GM19351 (cell line): ENCODE data around the gene FABP6.
A peak's percentile ranks its signal among the peaks of the same experiment; 100 is the strongest.
"Not testable (repeated sequence)": the region's sequence is repeated elsewhere in the genome, so short reads cannot be mapped to it uniquely, and the experiment has no call there.

Experiments
- ATAC-seq: cut with Tn5 transposase; IDR thresholded peaks from one replicate; pipeline ENCODE4 v1.9.1; 2021; ENCODE audit warnings: mild to moderate bottlenecking, moderate library complexity; ENCODE audit not compliant: unreplicated experiment

Gene FABP6, protein sequence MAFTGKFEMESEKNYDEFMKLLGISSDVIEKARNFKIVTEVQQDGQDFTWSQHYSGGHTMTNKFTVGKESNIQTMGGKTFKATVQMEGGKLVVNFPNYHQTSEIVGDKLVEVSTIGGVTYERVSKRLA

DNA sequence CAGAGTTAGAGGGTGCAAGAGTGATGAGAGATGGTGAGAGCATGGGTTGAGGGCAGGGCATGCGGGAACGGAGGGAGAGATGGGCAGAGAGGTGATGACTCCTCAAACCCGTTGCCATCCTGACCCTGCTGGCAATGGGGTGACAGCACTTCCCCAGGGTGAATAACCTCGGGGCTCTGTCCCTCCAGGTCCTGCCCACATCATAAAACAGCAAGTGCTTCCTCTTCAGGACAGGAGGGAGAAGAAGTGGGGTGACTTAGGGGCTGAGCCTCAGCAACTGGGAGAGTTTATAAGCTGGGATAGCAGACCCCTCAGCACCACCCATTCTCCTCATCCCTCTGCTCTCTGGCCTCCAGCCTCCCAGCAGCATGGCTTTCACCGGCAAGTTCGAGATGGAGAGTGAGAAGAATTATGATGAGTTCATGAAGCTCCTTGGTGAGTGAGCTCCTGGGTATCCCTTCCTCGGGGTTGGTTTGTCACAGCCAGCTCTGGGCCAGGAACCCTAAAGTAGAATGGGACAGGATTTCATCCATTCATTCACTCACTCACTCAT, at the start of gene FABP6:
Gene FABP6, plus strand, starts transcription at position 317 of the 553 bp plus-strand sequence. Its CDS starts 52 bp downstream, at position 369.
- no peak for ATAC-seq

DNA sequence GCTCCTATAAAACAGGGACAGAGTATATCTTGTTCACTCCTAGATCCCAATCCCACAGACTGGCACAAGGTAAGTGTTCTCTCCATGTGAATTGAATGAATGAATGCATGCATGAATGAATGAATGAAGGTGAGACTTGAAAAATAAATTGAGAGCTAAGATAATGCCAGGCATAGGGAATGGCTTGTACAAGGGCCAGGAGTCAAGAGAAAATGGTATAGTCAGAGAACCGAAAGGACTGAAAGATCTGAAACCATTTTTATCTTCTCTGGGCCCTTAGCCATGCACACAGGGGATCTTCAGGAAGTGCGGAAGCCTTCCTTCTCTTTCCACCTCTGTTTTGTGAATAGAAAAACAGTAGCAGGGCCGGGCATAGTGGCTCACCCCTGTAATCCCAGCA, 48.4 kb upstream of the FABP6 start:
- no peak for ATAC-seq

DNA sequence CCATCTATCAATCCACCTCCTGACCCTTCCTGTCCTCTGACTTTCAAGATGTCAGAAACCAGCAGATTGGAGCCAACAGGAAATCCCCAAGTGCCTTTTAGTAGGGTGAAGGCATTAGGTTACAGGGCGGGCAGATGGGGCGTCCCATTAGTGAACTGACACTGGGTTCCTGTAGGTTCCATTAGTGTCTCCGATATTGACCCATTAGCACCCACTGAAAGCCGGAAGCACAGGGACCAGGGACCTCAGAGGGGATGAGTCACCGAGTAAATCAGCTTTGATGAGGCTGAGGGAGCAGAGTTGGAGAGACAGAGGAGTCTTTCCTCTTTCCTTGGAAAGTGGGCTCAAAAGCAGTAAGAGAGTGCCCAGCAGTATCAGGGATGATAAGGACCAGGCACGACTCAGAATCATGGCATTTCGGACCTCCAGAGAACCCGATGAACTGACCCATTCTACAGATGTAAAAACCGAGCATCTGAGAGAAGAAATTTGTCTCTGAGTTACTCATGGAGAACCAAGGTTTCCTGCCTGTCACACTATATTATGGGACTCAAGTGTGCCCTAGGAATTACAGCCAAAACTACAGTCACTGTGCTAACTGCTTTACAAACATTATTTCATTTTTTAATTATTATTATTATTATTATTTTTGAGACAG, 47.2 kb upstream of the FABP6 start:
- ATAC-seq: no peak

GRCh38 chr5:160183075-160183474, 46.2 kb upstream of the FABP6 start:
- ATAC-seq: no peak

DNA sequence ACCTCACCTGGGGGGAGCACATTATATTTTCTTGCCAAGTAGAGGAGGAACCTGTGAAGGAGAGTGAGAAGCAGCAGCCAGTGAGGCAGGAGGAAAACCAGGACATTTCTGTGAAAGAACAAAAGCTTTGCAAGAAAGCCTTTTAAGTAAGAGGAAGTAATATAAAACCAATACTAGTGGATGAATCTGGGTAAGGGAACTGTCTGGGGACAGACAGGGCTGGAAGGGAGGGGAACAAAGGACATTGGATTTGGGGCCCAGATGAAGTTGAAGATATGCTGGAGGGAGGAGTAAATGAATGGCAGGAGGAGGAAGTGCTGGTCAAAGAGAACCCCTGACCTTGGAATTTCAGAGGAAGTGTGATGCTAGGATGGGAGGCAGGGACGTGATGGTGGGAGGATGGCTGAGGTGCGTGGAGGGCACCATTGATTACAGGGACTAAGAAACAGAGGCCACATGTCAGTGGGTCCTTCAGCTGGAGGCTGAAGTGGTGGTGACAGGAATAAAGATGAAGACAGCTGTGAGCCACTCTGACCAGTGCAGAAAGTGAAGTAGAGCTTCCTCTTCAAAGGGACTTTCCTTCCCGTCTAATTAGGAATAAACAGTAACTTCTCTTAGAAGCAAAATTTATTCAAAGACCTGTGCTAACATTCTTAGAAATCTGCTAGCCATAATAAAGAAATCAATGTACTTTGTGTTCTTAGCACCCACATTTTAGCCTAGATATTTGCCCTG, 43.5 kb upstream of the FABP6 start:
- no peak for ATAC-seq

GRCh38 chr5:160186480-160186879, 42.8 kb upstream of the FABP6 start:
- no peak for ATAC-seq

DNA sequence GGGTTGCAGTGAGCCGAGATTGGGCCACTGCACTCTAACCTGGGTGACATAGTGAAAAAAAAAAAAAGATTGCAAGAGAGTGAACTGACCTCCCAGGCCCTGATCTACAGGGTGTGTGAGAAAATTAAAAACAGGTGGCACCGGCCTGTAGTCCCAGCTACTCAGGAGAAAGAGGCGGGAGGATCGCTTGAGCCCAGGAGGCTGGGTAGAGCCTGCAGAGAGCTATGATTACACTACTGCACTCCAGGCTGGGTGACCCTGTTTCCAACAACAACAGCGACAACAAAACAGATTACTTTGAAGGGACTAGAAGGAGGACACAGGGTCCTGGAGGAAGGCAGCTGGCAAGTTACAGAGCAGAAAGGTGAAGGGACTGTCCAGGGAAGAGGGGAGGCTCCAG, 42.2 kb upstream of the FABP6 start:
- no peak for ATAC-seq

DNA sequence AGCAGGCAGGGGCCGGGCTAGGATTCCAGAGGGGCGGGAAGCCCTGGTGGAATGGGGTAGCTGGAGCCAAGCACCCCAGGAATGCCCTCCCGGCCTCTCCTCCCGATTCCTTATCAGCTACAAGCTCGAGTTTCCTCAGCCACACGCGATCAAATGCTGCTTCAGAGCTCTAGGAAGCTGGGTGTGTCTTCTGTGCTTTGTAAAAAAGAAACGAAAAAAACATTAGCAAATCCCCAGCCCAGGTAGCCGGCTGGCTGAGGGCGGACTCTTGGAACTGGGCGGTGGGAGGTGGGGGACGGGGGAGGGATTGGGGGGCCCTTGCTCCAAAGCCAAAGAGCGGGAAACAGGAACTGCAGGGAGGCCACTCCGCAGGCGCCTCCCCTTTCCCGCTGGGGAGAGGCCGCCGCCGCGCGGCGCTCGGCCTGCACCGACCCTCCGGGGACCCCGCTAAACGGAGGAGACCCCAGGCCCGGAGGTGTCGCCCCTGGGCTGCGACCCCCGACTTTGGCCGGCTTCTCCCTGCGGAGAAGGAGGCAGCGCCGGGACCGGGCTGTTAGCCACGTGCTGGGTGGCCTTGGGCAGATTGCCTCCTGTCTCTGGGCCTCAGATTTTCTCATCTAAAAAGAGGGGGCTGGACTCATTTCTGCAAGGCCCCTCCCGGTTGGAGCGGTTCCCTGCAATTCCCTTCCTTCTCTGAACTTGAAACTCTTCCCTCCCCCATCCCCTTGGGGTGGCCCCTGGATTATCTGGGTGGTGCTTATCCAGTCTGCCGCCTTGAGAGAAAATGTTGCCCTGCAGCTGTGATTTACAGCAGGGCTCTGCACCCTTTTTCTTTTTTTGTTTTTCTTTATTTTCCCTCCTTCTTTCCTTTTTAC, 40.9 kb upstream of the FABP6 start:
- no peak for ATAC-seq

- no peak for ATAC-seq
Observed at GRCh38 chr5:160192424-160192823, 36.9 kb upstream of the FABP6 start.

DNA sequence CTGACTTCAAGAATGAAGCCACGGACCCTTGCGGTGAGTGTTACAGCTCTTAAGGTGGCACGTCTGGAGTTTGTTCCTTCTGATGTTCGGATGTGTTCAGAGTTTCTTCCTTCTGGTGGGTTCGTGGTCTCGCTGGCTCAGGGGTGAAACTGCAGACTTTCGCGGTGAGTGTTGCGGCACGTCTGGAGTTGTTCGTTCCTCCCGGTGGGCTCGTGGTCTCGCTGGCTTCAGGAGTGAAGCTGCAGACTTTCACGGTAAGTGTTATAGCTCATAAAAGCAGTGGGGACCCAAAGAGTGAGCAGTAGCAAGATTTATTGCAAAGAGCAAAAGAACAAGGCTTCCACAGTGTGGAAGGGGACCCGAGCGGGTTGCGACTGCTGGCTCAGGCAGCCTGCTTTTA, 36.2 kb upstream of the FABP6 start:
- not testable (repeated sequence) for ATAC-seq

DNA sequence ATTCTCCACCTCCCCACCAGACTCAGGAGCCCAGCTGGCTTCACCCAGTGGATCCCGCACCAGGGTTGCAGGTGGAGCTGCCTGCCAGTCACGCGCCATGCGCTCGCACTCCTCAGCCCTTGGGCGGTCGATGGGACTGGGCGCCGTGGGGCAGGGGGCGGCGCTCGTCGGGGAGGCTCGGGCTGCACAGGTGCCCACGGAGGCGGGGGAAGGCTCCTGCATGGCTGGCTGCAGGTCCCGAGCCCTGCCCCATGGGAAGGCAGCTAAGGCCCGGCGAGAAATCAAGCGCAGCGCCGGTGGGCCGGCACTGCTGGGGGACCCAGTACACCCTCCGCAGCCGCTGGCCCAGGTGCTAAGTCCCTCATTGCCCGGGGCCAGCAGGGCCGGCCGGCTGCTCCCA, 35.5 kb upstream of the FABP6 start:
- not testable (repeated sequence) for ATAC-seq

DNA sequence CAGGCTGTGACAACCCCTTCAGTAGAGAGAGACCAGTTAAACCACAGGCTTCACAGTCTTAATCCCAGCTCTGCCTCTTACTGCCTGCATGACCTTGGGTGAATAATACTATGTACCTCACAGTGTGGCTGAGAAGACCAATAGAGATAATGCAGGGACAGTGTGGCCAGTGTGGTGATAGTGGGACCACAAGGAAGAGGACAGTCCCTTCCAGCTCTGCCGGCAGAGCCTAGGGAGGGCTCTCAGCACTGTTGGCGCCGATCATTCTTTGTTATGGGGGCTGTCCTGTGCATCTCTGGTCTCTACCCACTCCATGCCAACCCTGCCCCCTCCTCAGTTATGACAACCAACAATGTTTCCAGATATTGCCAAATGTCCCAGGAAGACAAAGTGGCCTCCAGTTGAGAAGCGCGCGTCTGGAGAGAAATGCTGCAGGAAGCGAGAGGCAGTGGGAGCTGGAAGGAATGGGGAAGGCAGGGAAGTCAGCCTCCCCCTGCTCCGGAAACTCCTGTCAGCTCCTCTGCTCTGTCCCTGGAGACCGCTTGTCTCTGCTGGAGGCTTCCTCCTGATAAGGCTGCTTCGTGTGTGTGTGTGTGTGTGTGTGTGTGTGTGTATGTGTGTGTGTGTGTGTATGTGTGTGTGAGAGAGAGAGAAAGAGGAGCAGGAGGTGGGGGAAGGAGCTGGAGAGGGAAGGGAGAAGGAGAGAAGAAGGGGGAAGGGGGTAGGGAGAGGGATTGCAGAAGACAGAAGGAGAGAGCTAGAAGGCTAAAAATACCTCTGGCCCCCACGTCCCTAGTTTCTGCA, 31.8 kb upstream of the FABP6 start:
- ATAC-seq: no peak

DNA sequence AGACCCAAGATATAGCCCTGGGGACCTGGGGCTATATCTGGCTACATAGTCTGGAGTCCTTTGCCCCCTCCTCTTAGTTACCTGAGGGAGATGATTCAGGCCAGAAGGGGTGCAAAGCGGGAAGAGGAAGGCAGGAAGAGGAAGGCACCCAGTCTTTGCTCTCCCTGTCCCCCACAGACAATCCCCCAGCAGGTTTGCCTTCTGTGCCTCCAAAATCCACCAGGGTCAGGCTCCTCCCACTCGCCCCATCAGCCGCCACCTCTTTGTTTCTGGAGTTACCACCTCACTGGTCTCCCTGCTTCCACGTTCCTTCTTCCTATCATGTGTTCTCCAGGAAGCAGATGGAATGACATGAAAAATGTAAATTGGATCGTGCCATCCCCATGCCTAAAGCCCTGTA, 31.2 kb upstream of the FABP6 start:
- ATAC-seq: no peak

- no peak for ATAC-seq
Observed at GRCh38 chr5:160198841-160199409, 30.4 kb upstream of the FABP6 start.

DNA sequence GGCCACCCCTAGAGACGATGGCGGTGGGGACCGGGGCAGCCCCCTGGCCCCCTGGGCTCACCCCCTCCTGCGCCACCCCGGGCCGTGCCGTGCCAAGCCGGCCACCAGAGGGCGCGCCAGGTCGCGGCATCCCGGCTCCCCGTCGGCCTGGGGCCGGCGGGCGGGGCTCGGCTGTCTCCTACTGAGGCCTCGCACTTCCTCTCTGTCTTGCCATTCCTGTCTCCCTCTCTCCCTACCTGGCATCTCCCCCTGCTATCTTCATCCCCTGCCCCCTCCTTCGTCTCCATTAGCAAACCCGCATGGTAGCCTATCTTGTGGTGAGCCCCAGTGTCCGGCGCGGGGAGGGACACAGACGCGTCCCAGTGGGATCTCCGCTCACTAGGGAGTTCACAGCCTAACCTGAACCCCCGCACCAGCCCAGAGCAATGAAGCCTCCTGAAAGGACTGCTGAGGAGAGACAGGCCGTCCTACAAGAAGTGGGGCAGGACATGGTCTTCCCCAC, 29.8 kb upstream of the FABP6 start:
- peak; percentile 95 for ATAC-seq

DNA sequence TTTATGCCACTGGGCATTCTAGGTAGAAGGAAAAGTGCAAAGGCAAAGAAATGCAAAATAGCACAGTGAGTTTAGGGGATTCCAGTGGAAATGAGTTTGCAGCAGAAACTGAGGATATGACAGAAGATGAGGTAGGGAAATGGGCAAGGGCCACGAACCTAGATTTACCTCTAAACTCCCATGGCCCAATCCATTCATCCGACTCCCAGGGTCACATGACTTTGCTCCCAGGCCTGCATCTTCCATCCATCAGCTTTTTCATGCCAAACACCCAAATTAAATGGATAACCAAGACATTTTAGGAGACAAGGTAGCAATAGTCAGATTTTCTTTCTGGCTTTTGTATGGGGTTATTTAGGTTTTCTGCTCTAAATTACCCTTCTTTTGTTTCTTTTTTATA, 22.2 kb upstream of the FABP6 start:
- ATAC-seq: no peak

- ATAC-seq: no peak
Observed at GRCh38 chr5:160209917-160210316, 19.4 kb upstream of the FABP6 start.

DNA sequence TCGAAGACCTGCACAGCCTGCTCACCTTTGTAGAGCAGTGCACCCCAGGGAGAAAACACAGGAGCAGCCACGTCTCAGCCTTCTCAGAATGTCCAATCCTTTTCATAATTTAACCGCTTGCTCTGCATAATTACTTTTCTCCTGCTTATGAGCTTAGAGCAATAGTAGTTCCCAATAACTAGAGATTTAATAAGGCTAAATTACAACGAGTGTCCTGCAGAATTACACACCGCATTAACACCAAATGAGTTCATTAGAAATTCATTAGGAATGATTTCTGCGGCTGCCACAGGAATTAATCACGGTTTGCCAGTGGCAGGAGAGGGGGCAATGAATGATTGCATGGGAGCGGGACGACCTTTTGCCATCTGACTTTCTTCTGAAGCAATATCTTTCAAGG, 18.7 kb upstream of the FABP6 start:
- no peak for ATAC-seq

GRCh38 chr5:160211352-160211751, 18.0 kb upstream of the FABP6 start:
- no peak for ATAC-seq

DNA sequence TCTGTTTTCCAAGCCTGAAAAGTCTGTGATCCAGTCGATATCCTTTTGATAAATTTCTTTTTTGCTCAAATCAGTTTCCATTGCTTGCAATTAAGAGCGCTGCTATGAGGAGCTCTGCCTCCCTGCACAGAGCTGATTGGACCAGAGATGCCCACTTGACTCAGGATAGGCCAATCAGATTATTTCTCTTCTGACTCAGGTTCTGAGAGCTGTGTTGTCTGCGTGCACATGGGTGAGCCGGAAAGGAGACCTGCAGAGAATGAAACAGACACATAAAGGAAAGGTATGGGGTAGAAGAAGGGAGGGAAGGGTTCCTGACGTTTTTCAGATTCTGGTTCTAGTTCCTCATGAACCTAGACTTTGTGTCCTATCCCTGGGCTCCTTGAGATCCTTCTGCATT, 15.8 kb upstream of the FABP6 start:
- no peak for ATAC-seq
